Erythroblast (primary cell): ENCODE results near the gene FRAS1.
A peak's percentile ranks its signal among the peaks of the same experiment; 100 is the strongest.
"Not testable (repeated sequence)": the region's sequence is repeated elsewhere in the genome, so short reads cannot be mapped to it uniquely, and the experiment has no call there.

ENCODE experiments used
- DNase-seq, 2 experiments: peaks; one replicate each; lab custom pipeline; 2025; lab: John Stamatoyannopoulos, UW
- GATA1 ChIP-seq: IDR thresholded peaks from 2 replicates; pipeline ENCODE4 v1.6.1; 2011; ENCODE audit warnings: low read depth, mild to moderate bottlenecking, control low read depth, low read length, moderate library complexity
- POLR2A ChIP-seq: IDR thresholded peaks from 2 replicates; pipeline ENCODE4 v1.6.1; 2011; ENCODE audit warnings: mild to moderate bottlenecking, low read length

FRAS1 gene

DNA sequence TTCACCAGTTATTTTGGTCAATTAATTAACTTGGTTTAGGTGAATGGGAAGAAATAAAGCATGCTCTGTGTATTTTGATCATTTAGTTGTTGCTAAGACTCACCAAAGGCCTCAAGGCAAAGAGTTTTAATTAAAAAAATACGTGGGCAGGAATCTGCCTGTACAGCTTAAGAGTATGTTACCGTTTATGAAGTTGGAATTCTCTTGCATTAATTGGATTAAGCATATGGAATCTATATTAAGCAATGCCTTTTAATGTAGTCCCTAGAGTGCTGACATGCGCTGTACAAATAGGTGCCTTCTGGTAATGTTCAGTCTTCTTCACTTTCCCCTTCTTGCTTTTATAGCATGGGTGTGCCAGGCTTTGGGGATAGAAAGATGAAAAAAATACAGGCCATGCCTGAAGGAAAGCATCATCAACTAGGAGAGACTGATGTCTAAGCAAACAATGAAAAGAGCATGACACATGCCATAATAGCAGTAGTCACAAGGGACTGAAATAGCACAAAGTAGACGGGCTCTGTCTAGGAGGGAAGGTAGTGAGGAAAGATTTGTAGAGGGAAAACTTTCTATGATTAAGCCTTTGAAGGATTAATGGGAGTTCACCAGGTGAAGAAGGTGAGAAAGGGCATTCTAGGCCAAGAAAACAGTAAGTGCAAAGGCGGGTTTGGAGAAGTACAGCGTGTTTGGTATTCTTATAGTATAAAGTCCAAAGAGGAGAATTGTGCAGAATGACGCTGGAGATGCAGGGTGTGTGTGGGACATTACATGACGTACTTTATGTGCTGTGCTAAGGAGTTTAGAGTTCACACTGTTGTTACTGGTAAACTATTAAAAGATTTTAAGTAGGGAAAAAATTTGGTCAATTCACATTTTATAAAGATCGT is 268.4 kb downstream of the FRAS1 start:
- no peak for DNase-seq
- TF ChIP-seq POLR2A (no peak), GATA1 (no peak)

DNA sequence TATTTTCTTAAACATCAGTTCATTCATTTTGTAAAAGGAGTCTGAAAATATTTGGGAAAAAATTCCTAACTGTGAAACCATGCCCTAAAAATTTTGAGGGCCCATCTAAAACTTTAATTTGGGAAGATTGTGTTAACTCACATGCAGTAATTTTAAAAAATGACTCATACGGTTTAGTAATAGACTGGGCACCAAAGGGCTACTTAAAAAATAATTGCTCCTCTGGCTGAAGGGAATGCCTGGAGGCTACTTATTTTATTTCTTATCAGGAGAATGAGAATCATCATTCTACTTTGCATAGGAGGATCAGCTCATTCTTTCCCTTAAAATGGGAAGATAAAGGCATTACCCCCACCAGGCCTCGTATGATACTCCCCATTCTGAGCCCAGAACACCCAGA is 271.5 kb downstream of the FRAS1 start:
- DNase-seq: not testable (repeated sequence)

DNA sequence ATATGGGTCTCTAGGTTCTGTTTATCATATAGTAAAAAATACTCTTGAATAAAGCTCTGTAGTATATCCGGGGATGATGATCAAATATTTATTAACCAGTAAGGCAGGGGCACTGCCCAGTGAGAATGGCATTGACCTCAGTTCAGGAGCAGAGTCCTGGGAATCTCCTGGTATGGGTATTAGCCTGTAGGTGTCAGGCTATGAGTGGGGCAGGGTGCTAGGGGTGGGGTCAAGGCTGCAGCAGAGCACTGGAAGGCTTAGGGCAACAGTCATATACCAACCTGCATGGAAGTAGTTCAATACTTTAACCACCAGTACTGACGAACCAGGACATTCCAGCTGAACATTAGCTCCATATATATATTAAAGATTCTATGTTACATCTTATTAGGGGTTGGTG is 274.1 kb downstream of the FRAS1 start:
- DNase-seq: no peak
- TF ChIP-seq POLR2A (no peak), GATA1 (no peak)

DNA sequence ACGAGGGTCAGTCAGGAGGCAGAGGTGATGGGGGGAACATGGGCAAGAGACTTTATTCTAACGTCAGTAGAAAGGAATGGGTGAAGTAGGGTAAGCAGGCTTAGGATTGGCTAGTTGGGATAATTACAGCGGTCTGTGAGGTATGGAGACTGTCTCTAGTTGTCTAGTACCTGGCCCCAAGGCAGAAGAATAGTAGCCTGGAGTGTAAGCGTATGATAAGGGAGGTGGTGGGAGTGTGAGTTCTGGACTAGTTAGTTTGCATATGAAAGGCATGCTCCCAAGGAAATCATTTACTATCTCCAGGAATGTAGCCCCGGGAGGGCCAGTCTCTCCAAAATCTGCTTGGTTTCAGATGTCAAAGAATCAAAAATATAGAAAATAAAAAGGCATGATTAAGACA is 274.8 kb downstream of the FRAS1 start:
- TF ChIP-seq POLR2A: no peak
- no peak for TF ChIP-seq GATA1
- DNase-seq: no peak

DNA sequence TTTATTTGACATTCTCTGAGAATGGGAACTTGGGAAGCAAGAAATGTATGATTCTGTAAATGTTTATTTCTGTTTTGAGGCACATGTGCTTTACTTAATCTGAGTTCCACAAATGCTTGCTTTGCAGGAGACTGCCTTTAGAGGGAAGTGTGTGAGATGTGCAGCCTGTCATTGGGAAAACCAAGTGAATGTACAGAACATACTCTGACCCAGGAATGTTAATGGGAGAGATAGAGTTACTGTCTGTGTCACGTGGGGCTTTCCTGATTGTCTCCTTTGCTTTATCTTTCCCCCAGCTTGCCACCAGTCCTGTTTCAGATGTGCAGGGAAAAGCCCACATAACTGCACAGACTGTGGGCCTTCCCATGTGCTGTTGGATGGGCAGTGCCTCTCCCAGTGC is 275.9 kb downstream of the FRAS1 start:
- no peak for DNase-seq
- TF ChIP-seq POLR2A (no peak), GATA1 (no peak)

DNA sequence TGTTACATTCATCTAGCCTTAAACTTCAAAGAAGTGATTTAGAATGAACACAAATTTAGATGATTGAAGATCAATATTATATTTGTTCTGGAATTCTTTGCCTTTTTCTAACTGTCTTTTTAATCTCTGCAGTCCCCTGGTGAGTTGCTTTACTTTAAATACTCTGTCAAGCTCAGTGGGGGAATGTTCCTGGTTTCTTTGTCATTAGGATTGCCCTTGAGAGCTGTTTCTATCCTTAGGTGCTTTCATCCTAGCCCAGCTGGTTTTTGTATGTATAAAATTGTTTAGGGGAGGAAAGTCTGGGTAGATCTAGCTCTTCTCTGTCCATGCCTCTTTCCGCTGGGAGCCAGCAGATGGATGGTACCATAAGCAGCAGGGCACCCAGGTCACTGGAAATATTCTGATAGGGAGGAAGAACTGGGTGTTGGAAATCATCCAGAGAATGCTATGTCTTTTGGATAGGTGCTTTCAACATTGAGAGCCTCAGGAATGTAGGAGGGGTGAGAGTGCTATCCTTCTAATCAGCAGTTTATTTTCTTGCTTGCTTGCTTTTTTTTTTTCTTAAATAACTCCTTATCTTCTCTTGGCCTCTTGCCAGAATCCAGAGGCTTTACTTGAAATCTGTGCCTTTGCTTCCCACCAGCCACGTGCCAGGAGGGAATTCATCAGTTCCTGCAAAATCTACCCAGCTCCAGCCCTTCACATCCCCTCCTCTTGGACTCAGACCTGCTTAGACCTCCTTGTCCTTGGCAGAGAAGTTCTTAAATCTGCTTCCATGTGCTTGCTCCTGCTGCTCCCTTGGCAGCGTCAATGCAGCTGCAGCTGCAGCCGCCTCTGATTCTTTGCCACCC is 279.2 kb downstream of the FRAS1 start:
- DNase-seq: peak in 1 of 2 experiments; percentile 11

DNA sequence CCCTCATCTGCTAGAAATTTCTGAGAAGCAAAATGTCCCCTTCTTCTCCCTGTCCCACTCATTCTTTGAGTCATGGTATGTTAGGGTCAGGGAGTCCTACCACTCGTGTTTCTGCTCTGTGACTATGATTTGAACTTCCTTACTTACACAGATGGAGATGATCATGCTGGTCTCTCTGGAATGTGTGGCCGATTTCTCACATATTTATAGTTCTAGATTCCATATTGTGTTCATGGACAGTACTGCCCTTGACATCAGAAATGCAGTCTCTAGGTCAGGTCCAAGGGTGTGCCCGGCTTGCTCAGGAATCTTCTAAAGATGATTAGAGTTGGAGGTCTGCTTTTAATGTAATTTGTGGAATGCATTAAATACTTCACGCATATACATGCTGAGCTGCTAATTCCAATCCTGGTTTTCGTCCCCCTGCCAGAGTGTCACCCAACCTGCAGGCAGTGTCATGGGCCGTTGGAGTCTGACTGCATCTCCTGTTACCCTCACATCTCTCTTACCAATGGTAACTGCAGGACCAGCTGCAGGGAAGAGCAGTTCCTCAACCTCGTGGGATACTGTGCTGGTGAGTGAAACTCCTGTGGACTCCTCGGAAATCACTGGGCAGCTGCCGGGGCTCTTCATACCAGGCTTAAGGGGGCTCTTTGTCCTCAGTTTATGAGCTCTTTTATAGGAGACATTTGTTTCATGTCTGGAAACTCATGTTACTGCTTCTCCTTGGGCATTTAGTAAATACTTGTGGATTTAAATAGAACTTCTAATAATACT is 280.3 kb downstream of the FRAS1 start:
- DNase-seq: no peak
- TF ChIP-seq GATA1 (no peak), POLR2A (no peak)

More for the DNA sequence above, 279.2 kb downstream of the FRAS1 start:
- TF ChIP-seq GATA1 (no peak), POLR2A (no peak)

DNA sequence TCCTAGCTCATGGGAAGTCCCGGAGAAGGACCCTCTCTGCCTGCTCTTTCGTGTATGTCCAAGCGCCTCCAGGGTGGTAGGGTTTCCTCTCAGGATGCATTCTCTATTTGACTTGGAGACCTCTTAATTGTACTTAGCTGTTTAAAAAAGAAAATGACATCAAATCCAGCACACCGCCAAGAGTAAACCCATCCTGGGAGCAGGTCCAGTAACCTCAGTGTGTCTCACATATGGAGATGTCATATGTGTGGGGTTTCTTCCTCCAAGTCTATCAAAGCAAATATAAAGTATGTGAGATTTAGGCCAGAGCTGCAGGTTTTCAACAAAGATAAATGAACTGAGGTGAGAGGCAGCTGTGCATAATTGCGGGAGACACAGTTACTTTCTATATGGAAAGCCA is 285.0 kb downstream of the FRAS1 start:
- DNase-seq: no peak

DNA sequence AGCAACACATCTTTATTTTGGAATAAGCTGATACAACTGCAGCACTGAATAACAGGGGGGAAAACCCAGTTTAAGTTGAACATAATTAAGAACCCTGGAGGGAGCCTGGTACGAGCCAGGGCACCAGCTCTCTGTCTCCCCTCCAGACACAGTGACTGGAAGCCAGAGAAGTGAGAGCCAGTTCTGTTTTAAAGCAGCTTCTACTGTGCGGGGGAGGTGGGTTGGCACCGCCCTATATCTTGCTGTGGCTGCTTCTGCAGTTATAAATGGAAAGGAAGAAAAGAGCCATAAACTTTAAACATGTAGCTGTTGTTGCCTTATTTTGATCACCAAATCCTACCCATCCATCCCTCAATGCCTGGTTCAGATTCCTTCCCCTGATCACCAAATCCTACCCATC is 286.6 kb downstream of the FRAS1 start:
- DNase-seq: no peak
- TF ChIP-seq GATA1: no peak
- no peak for TF ChIP-seq POLR2A

More for the DNA sequence above, 285.0 kb downstream of the FRAS1 start:
- TF ChIP-seq GATA1 (no peak), POLR2A (no peak)

DNA sequence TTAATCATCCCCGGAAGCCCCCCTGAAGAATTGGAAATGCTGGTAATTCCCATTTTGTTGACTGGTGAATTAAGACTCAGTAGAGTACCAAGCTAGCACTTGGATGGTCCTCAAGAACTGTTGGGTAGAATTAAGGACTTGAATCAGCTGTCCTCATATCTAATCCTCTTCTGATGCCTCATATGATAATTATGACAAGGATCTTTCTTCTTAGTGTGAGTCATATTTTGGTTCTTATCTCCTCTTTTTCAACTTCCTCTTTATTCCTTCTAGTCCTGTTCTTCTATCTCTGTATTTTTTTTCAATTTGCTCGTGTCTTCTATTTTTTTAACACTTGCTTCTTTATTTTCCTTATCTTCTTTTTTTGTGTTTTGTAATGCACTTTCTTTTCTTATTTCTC is 288.1 kb downstream of the FRAS1 start:
- DNase-seq: no peak
- TF ChIP-seq GATA1: no peak
- TF ChIP-seq POLR2A: no peak

DNA sequence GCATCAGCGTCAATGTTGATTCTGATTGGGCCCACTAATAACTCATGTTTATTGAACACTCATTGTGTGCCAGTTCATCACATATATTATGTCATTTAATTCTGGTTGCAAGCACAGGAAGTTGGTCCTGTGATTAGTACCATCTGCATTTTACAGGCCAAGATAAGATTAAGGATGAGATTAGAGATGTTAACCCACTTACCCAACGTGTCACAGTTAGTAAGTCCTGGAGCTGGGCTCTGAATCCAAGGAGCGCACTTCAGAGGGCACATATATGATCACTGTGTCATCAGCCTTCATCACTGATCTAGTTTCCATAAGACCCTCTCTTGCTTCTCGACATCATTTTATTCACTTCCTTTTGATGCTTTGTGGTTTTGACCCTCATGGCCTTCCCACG is 289.1 kb downstream of the FRAS1 start:
- no peak for DNase-seq
- no peak for TF ChIP-seq GATA1
- TF ChIP-seq POLR2A: no peak

DNA sequence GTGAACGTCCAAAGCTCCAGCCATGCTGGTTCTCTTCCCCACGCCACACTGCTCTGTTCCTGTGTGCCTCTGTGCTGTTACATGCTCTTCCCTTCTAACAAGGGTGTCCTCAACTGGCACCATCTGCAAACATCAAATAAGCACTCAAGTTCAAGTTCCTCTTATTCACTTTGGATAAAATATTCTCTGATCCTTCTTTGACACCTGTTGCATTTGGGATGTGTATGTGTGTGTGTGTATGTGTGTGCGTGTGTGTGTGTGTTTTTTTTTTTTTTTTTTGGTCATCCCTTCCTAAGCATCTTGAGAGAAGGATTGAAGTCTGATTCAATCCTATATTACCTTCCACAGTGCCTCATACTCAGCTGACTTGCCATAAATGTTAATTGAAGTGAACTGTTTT is 290.4 kb downstream of the FRAS1 start:
- TF ChIP-seq GATA1 (no peak), POLR2A (no peak)
- no peak for DNase-seq

DNA sequence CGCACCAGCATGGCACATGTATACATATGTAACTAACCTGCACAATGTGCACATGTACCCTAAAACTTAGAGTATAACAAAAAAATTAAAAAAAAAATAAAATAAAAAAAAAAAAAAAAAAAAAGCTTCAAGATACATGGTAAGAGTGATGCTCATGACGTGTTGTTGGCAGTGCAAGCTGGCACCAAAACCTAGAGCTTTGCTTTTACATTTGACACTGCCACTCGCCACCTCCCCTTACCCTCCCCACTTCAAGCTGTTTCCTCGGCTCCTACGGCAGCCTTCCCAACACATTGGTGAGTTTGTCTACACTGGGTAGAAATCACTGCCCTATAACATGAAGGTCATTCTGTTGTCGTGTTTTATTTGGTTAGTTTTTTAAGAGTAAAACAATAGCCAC is 296.8 kb downstream of the FRAS1 start:
- TF ChIP-seq GATA1: no peak
- TF ChIP-seq POLR2A: no peak

More for the DNA sequence above, 296.8 kb downstream of the FRAS1 start:
- no peak for DNase-seq
